Adrenal gland (tissue), 5 donors: Measurements from ENCODE around the gene ARPC1A.

Source experiments
- CTCF ChIP-seq, 6 experiments: fragments of 450-650 bp in 4 of 6; fragments of 200-600 bp in 2 of 6; sonication (generic) in 1 of 6; IDR thresholded peaks; 1 replicate in 5 of 6; 2 replicates in 1 of 6; pipeline versions ENCODE4 v1.5.1 to v1.8.0; 2016 to 2021; ENCODE audit warnings: antibody characterized with exemption in 6 of 6, mild to moderate bottlenecking in 2 of 6, moderate library complexity in 1 of 6
- POLR2A ChIP-seq, 2 donors: fragments of 450-650 bp; IDR thresholded peaks; one replicate each; pipeline ENCODE4 v1.6.1; 2017; ENCODE audit warnings: antibody characterized with exemption in 2 of 2, mild to moderate bottlenecking in 2 of 2, moderate library complexity in 1 of 2
- donor health status: DM: no; HTN: no; CAD: no.

- no peak for TF ChIP-seq CTCF (IDR thresholded peaks at IDR 0.05)
- no peak for TF ChIP-seq POLR2A (IDR thresholded peaks at IDR 0.05)
These were observed 71.7 kb downstream of the ARPC1A start for GRCh38 chr7:99397297-99397983.
